Endothelial cell of umbilical vein (primary cell): ENCODE results near the gene TRIM69. TPM values are rescaled to one million over a fixed set of nuclear protein-coding genes. Genes with fewer than 3 reads are reported as not detected.

Source experiments
- BruUV-seq: library from RNA; stranded (reverse); fragments of 400-500 nt; replicated peaks from 2 replicates; lab custom pipeline; 2021; lab: Mats Ljungman, UMichigan
- CTCF ChIA-PET: fragments of 300-600, 350-600 bp; sonication (Branson Sonifier 250); formaldehyde crosslinking; loops from one replicate; lab custom pipeline; 2021; ENCODE audit warnings: antibody characterized with exemption, inconsistent platforms; lab: Charles Lee
- POLR2A ChIA-PET: fragments of 300-600, 350-600 bp; sonication (Branson Sonifier 250); formaldehyde crosslinking; loops from one replicate; lab custom pipeline; 2021; ENCODE audit warnings: antibody characterized with exemption, inconsistent platforms; lab: Charles Lee
- DNase-seq: peaks from one replicate; pipeline ENCODE4 v3.0.0-alpha.2; 2011; ENCODE audit warnings: low read depth, low spot score
- FAIRE-seq: peaks from 2 replicates; lab custom pipeline; 2011; peaks lifted over from hg19 to GRCh38; lab: Jason Lieb, UNC
- H2AFZ ChIP-seq: 2 replicates; pipeline ENCODE4 v1.6.0; 2012; ENCODE audit warnings: low read depth, low read length, control low read depth, inconsistent platforms
- H3K27ac ChIP-seq: 2 replicates; pipeline ENCODE4 v1.5.1; 2011; ENCODE audit warnings: low read depth, mild to moderate bottlenecking, control low read depth, low read length, moderate library complexity; ENCODE audit not compliant: insufficient read depth
- H3K27me3 ChIP-seq, 2 experiments: 2 replicates each; pipeline versions ENCODE4 v1.6.0 to v1.6.1; 2011; ENCODE audit warnings: low read length in 2 of 2, mixed read lengths in 1 of 2; ENCODE audit not compliant: control insufficient read depth in 2 of 2, insufficient read depth in 2 of 2
- H3K36me3 ChIP-seq, 2 experiments: 2 replicates in 1 of 2; 3 replicates in 1 of 2; pipeline ENCODE4 v1.5.1; 2011; ENCODE audit warnings: low read length in 2 of 2, mild to moderate bottlenecking in 1 of 2, moderate library complexity in 1 of 2; ENCODE audit not compliant: control insufficient read depth in 2 of 2, insufficient read depth in 2 of 2; ENCODE audit errors: extremely low read depth in 1 of 2
- H3K4me1 ChIP-seq: 3 replicates; pipeline ENCODE4 v1.5.1; 2011; ENCODE audit warnings: mild to moderate bottlenecking, low read length; ENCODE audit not compliant: control insufficient read depth, insufficient read depth; ENCODE audit errors: extremely low read depth
- H3K4me2 ChIP-seq: 2 replicates; pipeline ENCODE4 v1.6.1; 2011; ENCODE audit warnings: low read length, control low read depth, mixed read lengths; ENCODE audit not compliant: insufficient read depth
- H3K4me3 ChIP-seq, 3 experiments: fragments of 200-600 bp in 1 of 3; sonication (generic), shearing (Covaris generic) in 1 of 3; replicated peaks in 1 of 3; 2 replicates each; pipeline ENCODE4 v1.5.1; 2011 to 2016; ENCODE audit warnings: control low read depth in 3 of 3, low read length in 3 of 3, mild to moderate bottlenecking in 2 of 3, inconsistent platforms in 1 of 3, low read depth in 1 of 3, moderate library complexity in 1 of 3; ENCODE audit not compliant: insufficient read depth in 1 of 3
- H3K79me2 ChIP-seq: 2 replicates; pipeline ENCODE4 v1.6.0; 2012; ENCODE audit warnings: low read length, inconsistent platforms; ENCODE audit not compliant: control insufficient read depth, insufficient read depth
- H3K9ac ChIP-seq: replicated peaks from 2 replicates; pipeline ENCODE3; 2011; ENCODE audit warnings: low read length, control low read depth; ENCODE audit not compliant: insufficient read depth; ENCODE audit errors: extremely low read depth
- H3K9me1 ChIP-seq: replicated peaks from 3 replicates; pipeline ENCODE4 v1.6.0; 2011; ENCODE audit warnings: mild to moderate bottlenecking, low read length; ENCODE audit not compliant: control insufficient read depth, insufficient read depth; ENCODE audit errors: extremely low read depth
- H3K9me3 ChIP-seq: replicated peaks from 2 replicates; pipeline ENCODE4 v1.5.1; 2012; ENCODE audit warnings: low read length, inconsistent platforms; ENCODE audit not compliant: control insufficient read depth, insufficient read depth
- H4K20me1 ChIP-seq: replicated peaks from 2 replicates; pipeline ENCODE3; 2011; ENCODE audit warnings: mild to moderate bottlenecking, low read length; ENCODE audit not compliant: control insufficient read depth, insufficient read depth; ENCODE audit errors: extremely low read depth
- CTCF ChIP-seq, 2 donors: IDR thresholded peaks; 1 replicate in 1 of 2; 2 replicates in 1 of 2; pipeline ENCODE4 v1.5.1; 2011; ENCODE audit warnings: low read length in 2 of 2, mild to moderate bottlenecking in 2 of 2, moderate library complexity in 2 of 2, control low read depth in 1 of 2, inconsistent platforms in 1 of 2, low read depth in 1 of 2; ENCODE audit not compliant: insufficient read depth in 1 of 2; ENCODE audit errors: extremely low read depth in 1 of 2
- EZH2 ChIP-seq: IDR thresholded peaks from 2 replicates; pipeline ENCODE4 v1.6.1; 2012; ENCODE audit warnings: borderline replicate concordance, low read depth, mild to moderate bottlenecking, moderate library complexity, low read length, inconsistent platforms; ENCODE audit not compliant: severe bottlenecking
- FOS ChIP-seq: IDR thresholded peaks from 2 replicates; pipeline ENCODE4 v1.6.1; 2011; ENCODE audit warnings: mild to moderate bottlenecking, low read length, moderate library complexity, borderline replicate concordance; ENCODE audit not compliant: insufficient read depth
- GATA2 ChIP-seq: IDR thresholded peaks from 2 replicates; pipeline ENCODE4 v1.7.0; 2011; ENCODE audit warnings: low read depth, mild to moderate bottlenecking, moderate library complexity, mixed read lengths, low read length; ENCODE audit not compliant: insufficient read length, insufficient read depth
- JUN ChIP-seq: IDR thresholded peaks from 2 replicates; pipeline ENCODE4 v1.6.1; 2011; ENCODE audit warnings: borderline replicate concordance, low read depth; ENCODE audit not compliant: insufficient read length, insufficient read depth
- MAX ChIP-seq: IDR thresholded peaks from 2 replicates; pipeline ENCODE4 v1.6.1; 2011; ENCODE audit not compliant: insufficient read depth, insufficient read length
- MYC ChIP-seq: IDR thresholded peaks from one replicate; pipeline ENCODE4 v1.6.1; 2011; ENCODE audit warnings: mild to moderate bottlenecking, low read depth, low read length
- dilution Hi-C: fragments of 300-500 bp; cut with MboI; formaldehyde crosslinking; loops from one replicate; pipeline ENCODE4 v1.15.0; 2019; ENCODE audit warnings: low sequenced_read_pairs; ENCODE audit not compliant: extremely low pct_ligation_motif_present
- intact Hi-C: fragments of 100-400 bp; cut with micrococcal nuclease; formaldehyde crosslinking; loops from one replicate; pipeline ENCODE4 v1.10.0; 2022
- polyA plus RNA-seq, 4 experiments: library from polyadenylated mRNA; depleted of rRNA in 3 of 4; stranded (reverse) in 3 of 4; unstranded in 1 of 4; fragments of >200 nt; gene quantifications; 2 replicates each; pipeline versions ENCODE4 v1.2.1 to v1.2.3, GENCODE V29; 2011 to 2012; ENCODE audit warnings: missing spikeins in 1 of 4
- total RNA-seq: library from RNA; stranded (reverse); gene quantifications from 2 replicates; pipeline ENCODE4 v1.2.3, GENCODE V29; 2021

TRIM69 gene
- total and polyA plus RNA-seq, 2 donors (not counting 3 experiments of a cell fraction or from before 2014, with no cell fraction given), result 4.8 to 13.0 TPM

- Histone ChIP-seq H3K4me2 (no peak overlapping the region), H4K20me1 (no peaks in the 10 kb centered on the region), H3K4me1 (peaks cover 3% of the 10 kb centered on the region), H3K9me1 (no peaks in the 10 kb centered on the region), H3K79me2 (no peaks in the 10 kb centered on the region), H3K4me3 (no peak overlapping the region), H3K27ac (no peak overlapping the region), H3K9me3 (no peaks in the 10 kb centered on the region), H3K36me3 (no peaks in the 10 kb centered on the region), H3K27me3 (no peaks in the 10 kb centered on the region), H2AFZ (no peak overlapping the region), H3K9ac (no peak overlapping the region)
- intact Hi-C loops (no loop called here), dilution Hi-C loops (no loop called here)
- ChIA-PET CTCF (no interaction called here), POLR2A (no interaction called here)
- FAIRE-seq (no peak), DNase-seq (no peak)
- TF ChIP-seq MAX (no peak), FOS (no peak), EZH2 (no peak), JUN (no peak), CTCF (IDR thresholded peaks at IDR 0.05; ENCODE audit: extremely low read depth in 1 of 2, insufficient read depth in 1 of 2, low read depth in 1 of 2, low read length in 2 of 2) (no peak), MYC (no peak)
- no TSS peak for BruUV-seq
Observed at GRCh38 chr15:44792715-44793114, 56.4 kb downstream of the TRIM69 start.

GRCh38 chr15:44794072-44794471 lies 57.7 kb downstream of the TRIM69 start:
- BruUV-seq, result no TSS peak
- no peak overlapping the region for H2AFZ ChIP-seq
- H3K9me1 ChIP-seq, result no peaks in the 10 kb centered on the region
- POLR2A ChIA-PET, result no interaction called here
- TF ChIP-seq EZH2 (no peak), GATA2 (no peak)
- no peak overlapping the region for H3K27ac ChIP-seq
- H4K20me1 ChIP-seq, result no peaks in the 10 kb centered on the region
- CTCF ChIA-PET, result no interaction called here
- dilution Hi-C loops, result no loop called here
- H3K4me2 ChIP-seq, result no peak overlapping the region
- no peak overlapping the region for H3K9ac ChIP-seq
- intact Hi-C loops, result no loop called here
- no peak for FAIRE-seq
- DNase-seq, result no peak
- H3K79me2 ChIP-seq, result no peaks in the 10 kb centered on the region
- H3K27me3 ChIP-seq, result no peaks in the 10 kb centered on the region
- no peak overlapping the region for H3K4me3 ChIP-seq
- H3K4me1 ChIP-seq, result peaks cover 7% of the 10 kb centered on the region
- no peaks in the 10 kb centered on the region for H3K36me3 ChIP-seq
- H3K9me3 ChIP-seq, result no peaks in the 10 kb centered on the region
